GM19351 (cell line): Measurements from ENCODE around the gene WDR59.

ENCODE experiments used
- ATAC-seq: cut with Tn5 transposase; IDR thresholded peaks from one replicate; pipeline ENCODE4 v1.9.1; 2021; ENCODE audit warnings: mild to moderate bottlenecking, moderate library complexity; ENCODE audit not compliant: unreplicated experiment

The WDR59 gene

DNA sequence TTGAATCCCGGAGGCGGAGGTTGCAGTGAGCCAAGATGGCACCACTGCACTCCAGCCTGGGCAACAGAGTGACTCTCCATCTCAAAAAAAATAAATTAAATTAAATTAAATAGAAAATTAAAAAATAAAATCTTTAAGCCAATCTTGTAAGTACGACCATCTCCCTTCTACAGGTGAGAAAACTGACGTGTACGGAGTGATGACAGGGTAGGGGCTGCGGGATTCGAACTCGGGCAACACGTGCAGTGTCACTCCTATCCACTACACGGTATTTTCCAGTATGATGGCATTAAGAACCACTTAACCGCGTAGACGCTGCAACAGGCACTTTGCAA, 762 bp downstream of the WDR59 start:
- no peak for ATAC-seq

DNA sequence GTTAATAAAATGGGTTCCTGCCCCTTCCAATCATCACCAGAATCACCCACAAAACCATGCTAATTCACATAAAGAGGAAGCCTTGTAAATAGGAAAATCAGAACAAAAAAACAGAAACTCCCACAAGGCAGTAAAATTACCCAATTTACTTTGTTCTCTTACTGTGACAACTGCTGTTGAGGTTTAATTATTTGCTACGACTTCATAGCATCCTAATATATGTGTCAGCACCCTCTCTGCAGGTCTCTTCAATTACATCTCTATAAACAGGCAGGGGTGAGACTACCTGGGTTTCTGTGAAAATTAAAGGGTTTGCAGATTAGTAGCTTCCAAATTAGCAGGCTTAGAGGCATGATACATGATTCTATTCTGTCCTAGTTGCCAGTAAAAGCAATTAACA, 2.7 kb downstream of the WDR59 start:
- no peak for ATAC-seq

GRCh38 chr16:74975591-74975990, 9.3 kb downstream of the WDR59 start:
- ATAC-seq: no peak

DNA sequence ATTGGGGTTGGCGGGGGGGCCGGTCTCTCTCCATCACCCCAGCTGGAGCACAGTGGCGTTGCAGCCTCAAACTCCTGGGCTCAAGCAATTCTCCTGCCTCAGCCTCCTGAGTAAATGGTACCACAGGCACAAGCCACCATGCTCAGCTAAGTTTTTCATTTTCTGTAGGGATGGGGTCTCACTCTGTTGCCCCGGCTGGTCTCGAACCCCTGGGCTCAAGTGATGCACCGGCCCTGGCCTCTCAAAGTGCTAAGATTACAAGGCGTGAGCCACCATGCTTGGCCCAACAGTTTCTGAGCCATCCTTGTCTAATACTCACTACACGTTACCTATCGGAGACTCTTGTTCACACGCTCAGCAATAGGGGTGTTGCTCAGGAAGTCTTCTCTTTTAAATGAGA, 11.6 kb downstream of the WDR59 start:
- ATAC-seq: no peak

DNA sequence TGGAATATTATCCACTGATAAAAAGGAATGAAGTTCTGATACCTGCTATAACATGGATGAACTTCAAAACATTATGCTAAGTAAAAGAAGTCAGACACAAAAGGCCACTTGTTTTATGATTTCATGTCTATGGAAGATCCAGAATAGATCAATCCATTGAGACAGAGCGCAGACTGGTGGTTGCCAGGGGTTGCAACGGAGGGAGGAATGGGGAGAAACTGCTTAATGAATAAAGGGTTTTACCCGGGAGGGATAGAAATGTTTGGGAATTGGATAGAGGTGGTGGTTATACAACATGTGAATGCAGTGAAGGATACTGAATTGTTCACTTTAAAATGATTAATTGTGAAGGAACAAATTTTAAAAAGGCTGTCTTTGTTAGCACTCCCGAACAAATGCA, 30.2 kb downstream of the WDR59 start:
- no peak for ATAC-seq

DNA sequence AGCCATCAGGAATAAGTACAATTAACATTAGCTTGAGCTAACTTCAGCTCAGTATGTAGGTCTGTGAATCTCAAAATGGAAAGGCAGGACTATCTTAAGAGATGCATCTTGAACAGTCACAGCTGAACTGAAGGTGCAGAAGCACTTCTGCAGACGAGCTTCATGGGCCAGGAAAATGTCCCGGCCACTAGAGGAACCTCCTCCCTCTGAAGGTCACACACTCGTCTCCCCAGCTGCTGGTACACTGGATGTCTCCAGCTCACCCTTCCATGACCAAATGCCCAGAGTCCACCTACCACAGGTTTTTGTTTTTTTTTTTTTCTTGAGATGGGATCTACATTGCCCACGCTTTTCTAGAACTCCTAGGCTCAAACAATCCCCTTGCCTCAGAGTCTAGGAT, 33.2 kb downstream of the WDR59 start:
- no peak for ATAC-seq

DNA sequence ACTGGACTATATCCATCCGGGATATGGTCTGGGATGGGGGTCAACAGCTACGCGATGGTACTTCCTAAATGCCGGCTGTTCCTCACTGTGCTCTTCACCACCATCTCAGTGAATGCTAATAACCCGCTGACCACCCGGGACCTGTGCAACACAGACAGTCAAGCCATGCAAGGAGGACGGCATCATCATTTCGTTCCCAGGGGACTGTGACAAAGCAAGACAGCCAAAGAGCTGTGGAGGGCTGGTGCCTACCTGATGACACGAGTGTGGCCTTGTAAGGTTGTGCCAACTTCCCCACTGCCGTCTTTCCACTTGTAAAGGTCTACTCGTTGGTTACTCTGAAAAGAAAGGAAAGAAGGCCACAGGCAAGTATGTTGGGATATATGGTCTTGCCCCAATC, 33.7 kb downstream of the WDR59 start:
- no peak for ATAC-seq

- no peak for ATAC-seq
These were observed 34.4 kb downstream of the WDR59 start for GRCh38 chr16:74950511-74950910.

- no peak for ATAC-seq
These were observed 35.6 kb downstream of the WDR59 start for GRCh38 chr16:74949309-74949708.

DNA sequence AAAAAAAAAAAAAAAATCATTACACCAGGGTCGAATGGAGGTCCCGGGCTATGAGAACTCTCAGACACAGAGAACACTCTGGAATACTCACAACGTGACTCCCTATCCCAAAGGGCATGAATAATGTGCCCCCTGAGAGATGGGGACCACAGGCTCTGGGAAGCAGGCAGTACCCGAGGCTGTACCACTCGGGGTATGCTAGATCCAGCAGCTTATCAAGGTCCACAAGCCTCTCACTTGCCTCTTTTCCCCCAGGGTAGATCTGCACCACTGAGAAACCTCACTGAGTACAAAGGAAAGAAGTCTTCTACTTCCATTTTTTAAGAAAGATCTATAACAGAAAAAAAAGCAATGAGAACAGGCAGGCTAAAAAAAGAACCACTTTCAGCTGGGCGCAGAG, 40.5 kb downstream of the WDR59 start:
- ATAC-seq: no peak

- no peak for ATAC-seq
These were observed 41.7 kb downstream of the WDR59 start for GRCh38 chr16:74942977-74943918.

DNA sequence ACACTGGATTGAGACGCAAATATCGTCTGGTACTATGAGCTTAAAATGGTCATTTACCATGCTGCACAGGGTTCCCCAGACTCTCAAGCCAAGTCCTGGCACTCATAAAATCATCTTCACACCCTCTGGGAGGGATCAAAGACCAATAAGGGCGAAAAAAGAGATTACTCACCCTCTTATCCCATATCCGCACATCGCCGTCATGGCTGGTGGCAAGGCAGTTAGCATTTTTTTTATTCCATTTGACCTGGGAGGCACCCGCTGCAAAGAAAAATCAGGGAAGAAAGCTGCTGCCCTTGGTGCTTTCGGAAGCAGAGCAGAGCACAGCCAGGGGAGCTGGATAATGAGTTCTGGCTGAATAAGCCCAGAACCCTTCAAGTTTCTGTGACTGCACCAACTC, 42.4 kb downstream of the WDR59 start:
- no peak for ATAC-seq

GRCh38 chr16:74939688-74940087, 45.2 kb downstream of the WDR59 start:
- no peak for ATAC-seq

- peak; percentile 84 for ATAC-seq
These were observed 47.9 kb downstream of the WDR59 start for GRCh38 chr16:74936902-74937560.

DNA sequence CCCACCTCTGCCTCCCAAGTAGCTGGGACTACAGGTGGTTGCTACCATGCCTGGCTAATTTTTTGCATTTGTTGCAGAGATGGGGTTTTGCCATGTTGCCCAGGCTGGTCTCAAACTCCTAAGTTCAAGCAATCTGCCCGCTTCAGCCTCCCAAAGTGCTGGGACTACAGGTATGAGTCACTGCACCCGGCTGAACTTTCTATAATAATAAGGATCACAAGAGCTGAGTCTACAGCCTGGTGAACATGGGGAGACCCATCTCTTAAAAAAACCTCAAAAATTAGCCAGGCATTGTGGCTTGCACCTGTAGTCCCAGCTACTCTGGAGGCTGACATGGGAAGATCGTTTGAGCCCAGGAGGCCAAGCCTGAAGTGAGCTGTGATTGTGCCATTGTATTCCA, 53.5 kb downstream of the WDR59 start:
- no peak for ATAC-seq

DNA sequence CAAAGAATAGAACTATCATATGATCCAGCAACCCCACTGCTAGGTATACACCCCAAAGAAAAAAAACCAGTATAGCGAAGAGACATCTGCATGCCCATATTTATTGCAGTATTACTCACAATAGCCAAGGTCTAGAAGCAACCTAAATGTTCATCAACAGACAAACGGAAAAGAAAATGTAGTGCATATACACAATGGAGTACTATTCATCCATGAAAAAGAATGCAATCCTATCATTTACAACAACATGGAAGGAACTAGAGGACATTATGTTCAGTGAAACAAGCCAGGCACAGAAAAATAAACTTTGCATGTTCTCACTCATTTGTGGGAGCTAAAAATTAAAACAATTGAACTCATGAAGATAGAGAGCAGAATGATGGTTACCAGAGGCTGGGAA, 55.3 kb downstream of the WDR59 start:
- ATAC-seq: no peak

DNA sequence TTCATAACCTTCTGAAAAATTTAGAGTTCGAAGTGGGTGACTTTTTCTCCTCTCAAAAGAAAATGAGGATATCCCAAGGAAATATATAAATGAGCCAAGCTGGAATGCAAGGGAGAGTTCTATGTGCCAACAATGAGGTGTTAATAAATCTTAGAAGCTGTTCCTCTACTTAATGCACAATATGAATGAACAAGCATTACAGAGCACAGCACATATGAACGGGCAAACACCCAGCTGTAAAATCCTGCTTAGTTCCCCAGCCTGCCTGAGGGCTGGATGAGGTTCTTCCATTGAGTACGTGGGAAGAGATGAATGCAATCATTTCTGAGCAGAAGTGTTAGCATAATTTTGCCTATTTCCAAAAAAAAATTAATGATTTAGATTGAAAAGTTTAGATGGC, 58.1 kb downstream of the WDR59 start:
- no peak for ATAC-seq

DNA sequence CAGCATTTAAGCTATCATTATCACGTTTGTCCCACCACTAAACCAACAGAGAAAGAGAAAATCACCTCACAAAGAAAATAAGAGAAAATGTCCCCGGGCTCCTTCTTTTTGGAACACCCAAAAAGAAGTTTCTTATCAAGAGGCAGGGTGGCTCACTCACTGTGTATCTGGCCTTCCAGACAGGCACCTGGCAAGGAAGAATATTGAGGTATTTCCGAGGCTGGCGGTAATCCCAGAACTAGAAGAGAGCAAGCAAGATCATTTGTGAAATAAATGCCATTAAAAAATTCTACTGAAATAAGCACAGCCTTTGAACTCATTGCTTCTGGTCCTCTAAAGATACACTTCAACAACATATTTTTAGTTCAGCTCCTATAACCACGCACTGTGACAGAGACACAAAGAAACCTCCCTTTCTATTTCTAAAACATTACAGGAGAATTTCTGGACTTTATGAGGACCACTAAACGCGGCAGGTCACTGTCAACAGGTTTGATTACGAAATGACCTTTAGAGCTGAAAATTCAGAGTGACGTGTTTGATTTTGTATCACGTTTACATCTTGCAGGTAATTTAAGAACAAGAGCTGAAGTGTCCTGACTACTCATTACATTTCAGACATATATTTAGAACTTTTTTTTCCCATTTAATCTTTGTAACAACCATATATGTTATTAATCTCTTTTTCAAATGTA, 61.0 kb downstream of the WDR59 start:
- ATAC-seq: no peak

DNA sequence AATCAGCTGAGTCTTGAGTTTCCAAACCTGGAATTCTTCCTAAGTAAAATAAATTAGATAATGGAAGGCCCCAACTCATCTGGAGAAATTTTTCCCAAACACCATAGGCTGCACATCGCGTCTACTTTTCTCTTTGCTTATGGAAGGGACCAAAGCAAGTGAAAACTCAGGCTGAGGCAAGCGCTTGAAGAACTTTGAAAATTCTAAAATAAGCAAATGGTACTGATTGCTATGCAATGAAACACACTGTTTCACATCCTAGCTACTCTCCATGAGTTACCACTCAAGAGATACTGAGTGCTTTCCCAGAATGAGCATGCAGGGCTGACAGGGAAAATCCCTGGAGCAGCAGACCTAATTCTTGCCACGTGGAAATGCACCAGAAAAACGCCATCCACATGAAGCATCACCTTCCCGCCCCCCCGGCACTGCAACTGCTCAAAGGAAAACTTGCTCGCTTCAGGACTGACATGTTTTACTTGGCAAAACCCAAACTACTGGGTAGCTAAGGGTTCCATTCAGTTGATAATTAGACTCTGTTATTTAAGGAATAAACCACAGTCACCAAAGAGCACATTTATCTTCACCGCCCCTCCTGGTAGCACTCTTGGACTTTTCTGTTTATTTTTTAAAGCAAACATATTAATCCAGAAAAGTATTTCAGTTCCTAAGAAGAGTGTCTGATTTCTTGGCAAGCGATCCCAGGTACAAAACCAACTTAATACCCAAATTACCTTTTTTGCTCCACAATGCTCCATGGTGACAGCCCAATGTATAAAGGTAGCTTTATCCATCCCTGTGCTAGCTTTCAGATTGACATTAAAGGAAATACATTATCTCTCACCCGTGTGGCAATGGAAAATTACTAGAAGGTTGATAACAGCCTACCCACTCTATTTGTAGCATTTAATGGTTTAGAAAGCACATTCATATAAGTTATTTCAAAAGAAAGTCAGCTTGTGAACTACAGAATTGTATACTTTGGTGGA, 62.5 kb downstream of the WDR59 start:
- no peak for ATAC-seq

DNA sequence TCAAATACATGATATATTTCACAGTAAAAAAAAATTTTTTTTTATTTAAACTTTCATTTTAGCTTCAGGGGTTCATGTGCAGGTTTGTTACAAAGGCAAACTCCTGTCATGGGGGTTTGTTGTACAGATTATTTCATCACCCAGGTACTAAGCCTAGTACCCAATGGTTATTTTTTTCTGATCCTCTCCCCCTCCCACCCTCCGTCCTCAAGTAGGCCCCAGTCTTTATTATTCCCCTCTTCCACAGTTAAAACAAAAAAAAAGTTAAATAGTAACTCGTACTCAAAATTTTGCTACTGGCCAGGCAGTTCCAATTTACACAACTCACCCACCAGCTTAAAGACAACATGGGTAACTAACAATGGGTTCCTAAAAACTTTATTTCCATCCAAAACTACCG, 63.9 kb downstream of the WDR59 start:
- ATAC-seq: no peak

DNA sequence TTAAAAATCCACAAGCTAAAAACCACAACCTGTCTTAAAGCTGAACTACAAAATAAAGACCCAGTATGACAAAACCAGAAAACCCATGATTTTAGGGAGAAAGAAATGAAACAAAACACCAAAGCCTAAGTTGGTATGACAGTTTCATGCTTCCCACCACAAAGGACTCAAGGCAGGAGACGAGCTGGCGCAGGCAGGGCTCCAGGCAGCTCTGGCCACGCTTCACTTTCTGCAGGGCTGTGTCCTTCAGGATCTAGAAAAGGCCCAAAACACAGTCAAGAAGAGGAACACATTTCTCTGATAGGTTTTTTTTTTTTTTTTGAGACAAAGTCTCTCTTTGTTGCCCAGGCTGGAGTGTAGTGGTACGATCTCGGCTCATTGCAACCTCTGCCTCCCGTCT, 75.3 kb downstream of the WDR59 start:
- no peak for ATAC-seq
